Peyer's patch (tissue), 4 donors: ENCODE data around the gene SYT13.

Experiments used
- CTCF ChIP-seq, 6 experiments: fragments of 450-650 bp in 4 of 6; fragments of 200-600 bp in 2 of 6; sonication (generic) in 1 of 6; IDR thresholded peaks; one replicate each; pipeline ENCODE4 v1.5.1; 2017 to 2019; ENCODE audit warnings: antibody characterized with exemption in 6 of 6, mild to moderate bottlenecking in 3 of 6, moderate library complexity in 1 of 6
- POLR2A ChIP-seq, 2 donors: fragments of 450-650 bp; IDR thresholded peaks; one replicate each; pipeline ENCODE4 v1.5.1; 2017; ENCODE audit warnings: antibody characterized with exemption in 2 of 2, mild to moderate bottlenecking in 2 of 2, moderate library complexity in 2 of 2

- TF ChIP-seq CTCF (IDR thresholded peaks at IDR 0.05) (no peak), POLR2A (IDR thresholded peaks at IDR 0.05) (no peak)
Measured at GRCh38 chr11:45216031-45216430, 70.1 kb downstream of the SYT13 start.
